ENCODE measurements around the gene CTDSP2. TPM values are rescaled to one million over a fixed set of nuclear protein-coding genes. Genes with fewer than 3 reads are reported as not detected.
A peak's percentile ranks its signal among the peaks of the same experiment; 100 is the strongest.

The CTDSP2 gene
- total and polyA plus RNA-seq, 2 of the 8 experiments (the other 6 are each of a cell fraction or from before 2014, with no cell fraction given): 71.3 to 91.7 TPM

GRCh38 chr12:57844709-57845477 lies 1.6 kb downstream of the CTDSP2 start (continued):
- TF ChIP-seq CHD7 (IDR thresholded peaks at IDR 0.05; ENCODE audit: insufficient replicate concordance, low read length) (no peak), ATF3 (IDR thresholded peaks at IDR 0.05; ENCODE audit: insufficient read depth, low read depth, low read length) (peak; percentile 29; the same call in 1 of the 2 replicates), RNF2 (IDR thresholded peaks at IDR 0.05; ENCODE audit: borderline replicate concordance, low read depth, low read length, missing control alignments, poor library complexity, severe bottlenecking) (no peak), SRF (IDR thresholded peaks at IDR 0.05; ENCODE audit: low read depth, low read length) (no peak), TBP (IDR thresholded peaks at IDR 0.05; ENCODE audit: low read depth, low read length) (peak; percentile 82), ATF2 (IDR thresholded peaks at IDR 0.05; ENCODE audit: low read length) (no peak)

Measured in H1 (cell line).